Stimulated activated CD4-positive, alpha-beta T cell treated with anti-CD3 and anti-CD28 coated beads, Interleukin-4, amount 100 ng/mL, for 24 hours (primary cell): ENCODE measurements around the gene FAM78A.

Source experiments
- DNase-seq: peaks from one replicate; pipeline ENCODE4 v3.0.0-alpha.2; 2020

FAM78A gene

GRCh38 chr9:131302244-131303075 lies 26.1 kb upstream of the FAM78A start:
- no peak for DNase-seq

GRCh38 chr9:131300444-131300843 lies 24.1 kb upstream of the FAM78A start:
- no peak for DNase-seq

GRCh38 chr9:131299961-131300347 lies 23.6 kb upstream of the FAM78A start:
- DNase-seq = no peak

GRCh38 chr9:131299346-131299960 lies 23.1 kb upstream of the FAM78A start:
- DNase-seq = no peak

- DNase-seq = no peak
Measured at GRCh38 chr9:131298816-131299215, 22.5 kb upstream of the FAM78A start.

- no peak for DNase-seq
Measured at GRCh38 chr9:131298341-131298740, 22.0 kb upstream of the FAM78A start.

- no peak for DNase-seq
Measured at GRCh38 chr9:131297903-131298302, 21.6 kb upstream of the FAM78A start.

GRCh38 chr9:131296906-131297500 lies 20.7 kb upstream of the FAM78A start:
- no peak for DNase-seq

GRCh38 chr9:131296460-131296859 lies 20.1 kb upstream of the FAM78A start:
- no peak for DNase-seq

GRCh38 chr9:131292937-131293336 lies 16.6 kb upstream of the FAM78A start:
- no peak for DNase-seq

- DNase-seq = no peak
Measured at GRCh38 chr9:131291795-131292315, 15.5 kb upstream of the FAM78A start.

- DNase-seq = no peak
Measured at GRCh38 chr9:131290767-131291370, 14.6 kb upstream of the FAM78A start.

- no peak for DNase-seq
Measured at GRCh38 chr9:131290036-131290766, 13.9 kb upstream of the FAM78A start.

- no peak for DNase-seq
Measured at GRCh38 chr9:131289301-131290035, 13.2 kb upstream of the FAM78A start, which contains the start of gene PLPP7. PLPP7 (plus strand) TSS chr9:131289723; CDS start chr9:131289998, 275 bp downstream.

GRCh38 chr9:131288217-131288616 lies 11.9 kb upstream of the FAM78A start:
- no peak for DNase-seq

- no peak for DNase-seq
Measured at GRCh38 chr9:131287359-131287758, 11.0 kb upstream of the FAM78A start.

- DNase-seq = no peak
Measured at GRCh38 chr9:131284856-131285255, 8.5 kb upstream of the FAM78A start.

- DNase-seq = no peak
Measured at GRCh38 chr9:131282688-131283422, 6.5 kb upstream of the FAM78A start.

GRCh38 chr9:131282175-131282574 lies 5.9 kb upstream of the FAM78A start:
- no peak for DNase-seq

GRCh38 chr9:131281119-131281965 lies 5.0 kb upstream of the FAM78A start:
- no peak for DNase-seq
